Measurements from ENCODE around the gene CYTH2.

The CYTH2 gene, protein sequence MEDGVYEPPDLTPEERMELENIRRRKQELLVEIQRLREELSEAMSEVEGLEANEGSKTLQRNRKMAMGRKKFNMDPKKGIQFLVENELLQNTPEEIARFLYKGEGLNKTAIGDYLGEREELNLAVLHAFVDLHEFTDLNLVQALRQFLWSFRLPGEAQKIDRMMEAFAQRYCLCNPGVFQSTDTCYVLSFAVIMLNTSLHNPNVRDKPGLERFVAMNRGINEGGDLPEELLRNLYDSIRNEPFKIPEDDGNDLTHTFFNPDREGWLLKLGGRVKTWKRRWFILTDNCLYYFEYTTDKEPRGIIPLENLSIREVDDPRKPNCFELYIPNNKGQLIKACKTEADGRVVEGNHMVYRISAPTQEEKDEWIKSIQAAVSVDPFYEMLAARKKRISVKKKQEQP

DNA sequence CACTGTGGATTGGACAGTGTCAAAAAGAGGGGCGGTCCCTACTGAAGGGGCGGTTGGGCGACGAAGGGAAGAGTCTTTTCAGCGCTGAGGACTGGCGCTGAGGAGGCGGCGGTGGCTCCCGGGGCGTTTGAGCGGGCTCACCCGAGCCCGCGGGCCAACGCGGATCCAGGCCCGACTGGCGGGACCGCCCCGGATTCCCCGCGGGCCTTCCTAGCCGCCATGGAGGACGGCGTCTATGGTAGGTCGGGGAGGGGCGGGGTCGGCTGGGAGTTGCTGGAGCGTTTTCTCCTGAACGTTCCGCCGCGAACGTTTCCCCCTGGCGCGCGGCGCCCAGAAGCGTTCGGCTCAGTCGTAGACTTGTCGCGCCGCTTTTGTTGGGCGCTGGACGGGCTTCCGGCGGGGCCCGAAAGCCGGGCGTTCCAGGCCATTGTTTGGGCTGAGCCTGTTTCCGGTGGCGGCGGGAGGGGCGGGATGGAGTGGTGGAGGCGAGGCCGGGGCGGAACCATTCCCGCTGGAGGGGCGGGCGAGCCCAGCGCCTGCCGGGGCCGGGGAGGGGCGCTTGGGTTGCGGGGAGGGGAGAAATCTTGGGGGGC lies at the start of gene CYTH2:
Gene CYTH2 (plus strand): TSS at position 81 of the 593 bp plus-strand sequence. CDS start 139 bp downstream, at position 220.
- DNase-seq (ENCODE audit: low spot score), result peak; percentile 66

DNA sequence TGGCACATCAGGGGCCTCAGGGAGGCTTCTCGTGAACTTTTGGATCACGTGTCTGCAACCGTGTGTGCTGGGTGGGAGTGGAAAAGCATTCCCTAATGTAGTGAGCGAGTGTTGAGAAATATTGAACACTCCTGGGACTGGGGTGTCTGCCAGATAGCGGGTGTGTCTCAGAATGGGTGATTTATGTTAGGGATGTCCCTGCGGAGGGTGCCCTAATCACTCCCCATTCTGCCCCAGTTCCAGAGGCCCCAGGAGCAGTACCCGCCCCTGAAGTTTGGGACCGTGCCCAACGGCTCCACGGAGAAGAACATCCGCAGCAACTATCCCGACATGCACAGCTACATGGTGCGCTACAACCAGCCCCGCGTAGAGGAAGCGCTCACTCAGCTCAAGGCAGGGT lies 47.6 kb upstream of the CYTH2 start:
- DNase-seq (ENCODE audit: low spot score), result no peak

DNA sequence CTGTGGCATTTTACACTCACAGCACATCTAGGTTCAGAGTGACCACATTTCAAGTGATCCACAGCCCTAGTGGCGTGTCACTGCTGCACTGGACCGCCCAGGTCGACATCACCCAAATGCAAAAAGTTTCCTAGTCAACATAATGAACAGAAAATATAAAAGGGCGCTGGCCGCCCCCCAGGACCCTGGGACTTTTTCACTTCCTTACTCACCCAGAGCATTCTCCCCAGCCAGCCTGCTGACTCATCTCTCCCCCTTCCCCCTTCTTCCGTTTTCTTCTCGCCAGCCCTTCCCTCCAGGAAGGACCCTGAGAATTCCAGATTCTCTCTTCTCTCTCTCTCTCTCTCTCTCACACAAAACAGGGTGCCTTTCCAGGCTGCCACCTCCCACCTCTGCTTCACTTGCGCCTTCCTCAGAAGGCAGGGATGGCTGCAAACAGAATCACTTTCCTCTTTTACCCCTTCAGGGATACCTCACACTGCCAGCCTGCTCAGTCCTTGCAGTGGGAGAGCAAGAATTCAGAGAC lies 44.4 kb upstream of the CYTH2 start:
- DNase-seq (ENCODE audit: low spot score), result no peak

DNA sequence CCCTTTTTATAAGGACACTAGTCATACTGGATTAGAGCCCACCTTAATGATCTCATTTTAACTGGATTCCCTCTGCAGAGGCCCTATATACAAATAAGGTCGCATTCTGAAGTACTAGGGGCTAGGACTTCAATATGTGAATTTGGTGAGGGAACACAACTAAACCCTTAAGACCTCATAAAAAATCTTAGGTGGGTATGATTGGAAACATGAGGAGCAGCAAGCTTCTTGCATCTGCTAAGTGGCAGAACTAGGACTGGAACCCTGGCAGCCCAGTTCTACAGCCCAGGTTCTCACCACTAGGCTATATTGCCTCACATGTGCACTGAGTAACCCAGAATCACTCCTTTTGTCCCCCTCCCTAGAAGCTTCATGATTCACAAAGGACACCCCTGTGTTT lies 40.5 kb upstream of the CYTH2 start:
- DNase-seq (ENCODE audit: low spot score), result no peak

DNA sequence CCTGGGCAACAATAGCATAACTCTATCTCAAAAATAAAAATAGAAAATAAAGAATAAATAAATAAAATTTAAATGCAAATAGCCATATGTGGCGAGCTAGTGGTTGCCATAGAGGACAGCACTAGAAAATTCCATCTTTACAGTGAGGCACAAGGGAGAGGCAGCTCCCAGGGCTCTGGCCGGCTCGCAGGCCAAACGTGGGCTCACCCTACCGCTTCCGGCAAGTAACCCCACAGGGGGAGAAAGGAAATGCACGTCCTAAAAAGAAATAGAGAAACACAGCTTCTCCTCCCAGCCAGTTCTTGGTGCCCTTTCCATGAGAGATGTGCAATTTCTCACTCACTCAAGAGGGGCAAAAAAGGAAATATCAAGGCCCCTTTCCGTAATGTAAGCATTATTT lies 35.8 kb upstream of the CYTH2 start:
- no peak for DNase-seq (ENCODE audit: low spot score)

DNA sequence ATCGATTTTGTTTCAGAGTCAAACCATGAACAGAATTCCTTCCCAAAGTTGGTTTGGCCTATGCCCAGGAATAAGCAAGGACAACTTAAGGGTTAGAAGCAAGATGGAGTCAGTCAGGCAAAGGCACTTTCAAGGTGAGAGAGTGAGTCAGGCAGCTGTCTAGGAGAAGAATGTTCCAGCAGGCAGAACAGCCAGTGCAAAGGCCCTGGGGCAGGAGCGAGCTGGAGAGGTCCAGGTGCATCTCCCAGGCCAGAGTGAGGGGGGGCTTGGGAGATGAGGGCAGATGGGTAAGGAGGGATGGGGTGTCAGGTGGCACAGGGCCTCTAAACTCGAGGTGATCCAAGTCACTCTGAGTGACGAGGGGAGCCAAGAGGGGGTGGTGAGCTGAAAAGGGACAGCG lies 32.6 kb upstream of the CYTH2 start:
- no peak for DNase-seq (ENCODE audit: low spot score)

DNA sequence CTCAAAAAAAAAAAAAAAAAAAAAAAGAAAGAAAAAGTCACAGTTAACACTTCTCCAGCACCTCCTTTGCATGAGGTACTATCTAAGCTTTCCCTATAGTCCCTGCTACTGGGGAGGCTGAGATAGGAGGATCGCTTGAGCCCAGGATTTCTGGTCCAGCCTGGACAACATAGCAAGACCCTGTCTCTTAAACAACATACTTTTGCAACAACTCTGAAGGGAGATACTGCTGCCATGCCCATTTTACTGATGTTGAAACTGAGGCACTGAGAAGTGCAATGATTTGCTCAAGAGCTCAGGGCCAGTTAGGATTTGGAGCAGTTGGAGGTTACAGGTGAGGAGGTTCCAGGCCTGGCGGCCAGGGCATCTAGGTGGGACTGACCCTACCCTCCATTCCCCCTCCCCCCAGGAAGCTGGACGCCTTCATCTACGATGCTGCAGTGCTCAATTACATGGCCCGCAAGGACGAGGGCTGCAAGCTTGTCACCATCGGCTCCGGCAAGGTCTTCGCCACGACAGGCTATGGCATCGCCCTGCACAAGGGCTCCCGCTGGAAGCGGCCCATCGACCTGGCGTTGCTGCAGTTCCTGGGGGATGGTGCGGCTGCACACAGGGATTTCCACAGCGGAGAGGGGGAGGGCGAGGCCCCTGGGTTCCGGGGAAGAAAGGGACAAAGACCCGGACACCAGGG lies 27.7 kb upstream of the CYTH2 start:
- DNase-seq (ENCODE audit: low spot score), result no peak

DNA sequence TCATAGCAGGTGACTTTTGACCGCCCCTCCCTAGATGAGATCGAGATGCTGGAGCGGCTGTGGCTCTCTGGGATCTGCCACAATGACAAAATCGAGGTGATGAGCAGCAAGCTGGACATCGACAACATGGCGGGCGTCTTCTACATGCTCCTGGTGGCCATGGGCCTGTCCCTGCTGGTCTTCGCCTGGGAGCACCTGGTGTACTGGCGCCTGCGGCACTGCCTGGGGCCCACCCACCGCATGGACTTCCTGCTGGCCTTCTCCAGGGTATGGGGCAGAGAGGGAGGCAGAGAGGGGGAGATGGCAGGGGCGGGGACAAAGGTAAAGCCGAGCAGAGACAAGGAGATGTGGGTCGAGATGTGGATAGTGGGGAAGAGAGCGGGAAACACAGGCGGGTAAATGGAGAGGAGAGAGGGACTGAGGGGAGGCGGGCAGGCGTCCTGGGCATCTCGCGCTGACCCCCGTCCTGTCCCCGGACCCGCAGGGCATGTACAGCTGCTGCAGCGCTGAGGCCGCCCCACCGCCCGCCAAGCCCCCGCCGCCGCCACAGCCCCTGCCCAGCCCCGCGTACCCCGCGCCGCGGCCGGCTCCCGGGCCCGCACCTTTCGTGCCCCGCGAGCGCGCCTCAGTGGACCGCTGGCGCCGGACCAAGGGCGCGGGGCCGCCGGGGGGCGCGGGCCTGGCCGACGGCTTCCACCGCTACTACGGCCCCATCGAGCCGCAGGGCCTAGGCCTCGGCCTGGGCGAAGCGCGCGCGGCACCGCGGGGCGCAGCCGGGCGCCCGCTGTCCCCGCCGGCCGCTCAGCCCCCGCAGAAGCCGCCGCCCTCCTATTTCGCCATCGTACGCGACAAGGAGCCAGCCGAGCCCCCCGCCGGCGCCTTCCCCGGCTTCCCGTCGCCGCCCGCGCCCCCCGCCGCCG lies 26.8 kb upstream of the CYTH2 start:
- DNase-seq (ENCODE audit: low spot score), result no peak

DNA sequence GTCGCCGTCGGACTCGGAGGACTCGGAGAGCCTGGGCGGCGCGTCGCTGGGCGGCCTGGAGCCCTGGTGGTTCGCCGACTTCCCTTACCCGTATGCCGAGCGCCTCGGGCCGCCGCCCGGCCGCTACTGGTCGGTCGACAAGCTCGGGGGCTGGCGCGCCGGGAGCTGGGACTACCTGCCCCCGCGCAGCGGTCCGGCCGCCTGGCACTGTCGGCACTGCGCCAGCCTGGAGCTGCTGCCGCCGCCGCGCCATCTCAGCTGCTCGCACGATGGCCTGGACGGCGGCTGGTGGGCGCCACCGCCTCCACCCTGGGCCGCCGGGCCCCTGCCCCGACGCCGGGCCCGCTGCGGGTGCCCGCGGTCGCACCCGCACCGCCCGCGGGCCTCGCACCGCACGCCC lies 25.9 kb upstream of the CYTH2 start:
- no peak for DNase-seq (ENCODE audit: low spot score)

DNA sequence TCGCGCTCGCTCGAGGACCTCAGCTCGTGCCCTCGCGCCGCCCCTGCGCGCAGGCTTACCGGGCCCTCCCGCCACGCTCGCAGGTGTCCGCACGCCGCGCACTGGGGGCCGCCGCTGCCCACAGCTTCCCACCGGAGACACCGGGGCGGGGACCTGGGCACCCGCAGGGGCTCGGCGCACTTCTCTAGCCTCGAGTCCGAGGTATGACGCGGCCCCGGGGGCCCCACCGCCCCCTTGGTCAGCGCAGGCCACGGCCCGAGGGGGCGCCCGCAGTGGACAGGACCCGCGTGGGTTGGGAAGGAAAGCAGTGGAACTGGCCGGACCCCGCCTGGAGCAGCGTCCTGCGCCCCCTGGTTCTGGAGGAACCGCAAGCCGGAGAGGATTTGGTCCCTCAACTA lies 25.4 kb upstream of the CYTH2 start:
- DNase-seq (ENCODE audit: low spot score), result no peak

DNA sequence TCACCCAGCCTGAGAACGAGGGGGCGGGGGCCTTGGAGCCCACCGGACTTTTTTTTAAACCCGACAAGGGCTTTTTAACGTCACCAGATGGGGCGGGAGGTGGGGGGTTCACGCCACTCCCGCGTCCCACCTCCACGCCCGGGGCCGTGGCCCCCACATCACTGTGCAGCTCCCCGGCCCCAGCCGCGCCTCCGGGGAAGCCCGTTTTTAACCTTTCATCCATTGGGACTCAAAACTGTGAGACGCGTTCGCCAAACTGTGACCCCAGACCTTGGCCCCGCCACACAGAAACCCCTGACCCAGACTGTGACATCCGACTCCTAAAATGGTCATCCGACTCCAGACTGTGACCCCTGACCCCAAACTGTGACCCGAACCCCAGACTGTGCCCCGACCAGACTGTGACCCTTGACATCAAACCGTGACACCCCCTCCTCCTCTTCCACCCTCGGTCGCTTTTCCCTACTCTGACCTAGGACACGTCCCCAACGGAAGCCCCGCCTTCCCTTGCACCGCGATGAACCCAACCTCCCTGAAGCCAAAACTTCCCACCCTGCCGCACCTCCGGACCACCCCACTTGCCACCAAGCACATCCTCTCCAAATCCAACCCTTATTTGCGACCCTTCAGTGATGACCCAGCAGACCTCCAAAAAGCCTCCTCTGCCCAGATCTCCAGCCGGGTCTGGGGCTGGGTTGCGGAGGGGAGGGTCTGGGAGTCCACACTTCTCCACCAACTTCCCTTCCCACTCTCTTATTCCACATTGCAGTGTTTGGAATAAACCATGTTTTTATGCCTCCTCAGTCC lies 24.8 kb upstream of the CYTH2 start:
- no peak for DNase-seq (ENCODE audit: low spot score)

DNA sequence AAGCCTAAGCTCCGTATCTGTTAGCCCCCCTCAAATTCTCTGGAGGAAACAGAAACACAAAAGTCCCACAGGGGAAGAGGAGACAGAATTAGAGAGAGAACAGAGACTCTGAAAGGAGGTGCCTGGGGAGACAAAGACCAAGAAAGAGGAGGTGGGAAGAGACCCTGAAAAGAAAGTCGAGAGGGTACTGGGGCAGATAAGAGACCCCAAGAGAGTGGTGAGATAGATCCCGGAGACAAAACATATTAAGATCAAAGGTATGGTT lies 24.3 kb upstream of the CYTH2 start:
- no peak for DNase-seq (ENCODE audit: low spot score)

DNA sequence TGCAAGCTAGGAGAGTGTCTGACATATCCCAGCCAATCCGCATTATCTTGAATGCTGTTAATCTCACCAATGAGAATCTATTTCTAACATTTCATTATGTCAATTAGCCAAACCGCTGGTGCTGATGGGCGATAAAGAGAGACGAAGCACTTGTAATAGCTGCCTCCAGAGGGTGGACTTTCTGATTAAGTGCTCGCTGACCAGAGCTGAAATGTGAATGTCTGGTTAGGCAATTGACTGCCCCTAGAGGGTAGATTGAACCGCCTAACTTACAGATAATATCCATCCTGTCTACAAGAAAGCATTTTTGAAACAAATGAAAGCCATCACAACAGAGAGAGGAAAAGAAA lies 23.9 kb upstream of the CYTH2 start:
- DNase-seq (ENCODE audit: low spot score), result no peak

DNA sequence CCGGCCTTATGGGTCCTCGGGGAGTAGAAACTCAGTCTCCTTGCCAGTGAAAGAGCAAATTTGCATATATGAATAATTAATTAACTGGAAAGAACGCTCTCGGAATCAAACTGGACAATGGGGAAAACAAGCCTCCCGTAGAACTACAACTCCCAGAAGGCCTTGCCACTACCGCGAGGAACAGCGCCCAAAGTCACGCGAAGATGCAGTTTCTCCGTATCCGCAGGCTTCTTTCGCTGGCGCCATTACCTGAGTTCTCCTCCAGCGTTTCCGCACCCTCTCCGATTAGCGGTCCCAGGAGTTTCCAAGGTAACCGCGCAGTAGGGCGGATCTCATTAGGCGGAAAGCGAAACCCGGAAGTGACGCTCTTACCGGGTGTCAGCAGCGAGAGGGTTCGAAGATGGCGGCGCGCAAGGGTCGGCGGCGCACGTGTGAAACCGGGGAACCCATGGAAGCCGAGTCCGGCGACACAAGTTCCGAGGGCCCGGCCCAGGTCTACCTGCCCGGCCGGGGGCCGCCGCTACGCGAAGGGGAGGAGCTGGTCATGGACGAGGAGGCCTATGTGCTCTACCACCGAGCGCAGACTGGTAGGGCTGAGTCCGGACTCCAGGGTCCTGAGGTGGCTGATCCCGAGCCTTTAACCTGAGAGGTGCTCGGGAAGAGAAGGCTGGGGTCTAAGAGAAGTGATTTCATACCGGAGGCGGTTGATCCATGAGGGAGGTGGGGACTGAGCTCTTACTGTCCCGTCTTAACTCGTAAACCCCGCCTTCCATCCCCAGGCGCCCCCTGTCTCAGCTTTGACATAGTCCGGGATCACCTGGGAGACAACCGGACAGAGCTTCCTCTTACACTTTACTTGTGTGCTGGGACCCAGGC lies 23.3 kb upstream of the CYTH2 start, which contains the start of gene GRWD1:
Gene GRWD1 (plus strand): TSS at position 378 of the 876 bp plus-strand sequence. CDS start 23 bp downstream, at position 401.
- DNase-seq (ENCODE audit: low spot score), result peak; percentile 99

DNA sequence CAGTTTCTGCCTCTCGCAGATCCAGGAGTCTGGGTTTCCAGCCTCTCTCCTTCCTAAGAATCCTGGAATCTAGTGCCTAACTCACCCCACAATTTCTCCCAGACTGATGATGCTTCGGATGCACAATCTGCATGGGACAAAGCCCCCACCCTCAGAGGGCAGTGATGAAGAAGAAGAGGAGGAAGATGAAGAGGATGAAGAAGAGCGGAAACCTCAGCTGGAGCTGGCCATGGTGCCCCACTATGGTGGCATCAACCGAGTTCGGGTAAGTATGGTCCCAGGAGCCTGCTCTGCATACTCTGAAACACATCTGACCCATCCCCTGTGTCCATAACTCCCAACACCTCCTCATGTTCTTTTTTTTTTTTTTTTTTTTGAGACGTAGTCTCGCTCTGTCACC lies 22.6 kb upstream of the CYTH2 start:
- DNase-seq (ENCODE audit: low spot score), result no peak

DNA sequence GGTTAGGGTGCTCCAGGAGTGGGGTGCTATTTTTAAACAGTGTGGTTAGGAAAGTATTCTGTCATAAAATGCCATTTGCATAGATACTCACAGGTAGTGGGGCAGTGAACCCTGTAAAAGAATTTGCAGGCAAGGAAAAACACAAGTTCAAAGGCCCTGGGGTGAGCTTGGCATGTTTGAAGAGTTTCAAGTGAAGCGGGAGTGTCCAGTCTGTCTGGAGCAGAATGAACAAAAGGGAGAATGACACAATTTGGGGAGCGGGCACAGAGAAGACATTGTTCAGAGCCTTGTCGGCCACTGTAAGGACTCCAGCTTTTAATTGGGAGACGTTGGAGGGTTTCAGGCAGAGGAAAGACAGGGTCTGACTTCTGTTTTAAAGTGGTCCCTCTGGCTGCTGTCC lies 20.6 kb upstream of the CYTH2 start:
- DNase-seq (ENCODE audit: low spot score), result no peak

DNA sequence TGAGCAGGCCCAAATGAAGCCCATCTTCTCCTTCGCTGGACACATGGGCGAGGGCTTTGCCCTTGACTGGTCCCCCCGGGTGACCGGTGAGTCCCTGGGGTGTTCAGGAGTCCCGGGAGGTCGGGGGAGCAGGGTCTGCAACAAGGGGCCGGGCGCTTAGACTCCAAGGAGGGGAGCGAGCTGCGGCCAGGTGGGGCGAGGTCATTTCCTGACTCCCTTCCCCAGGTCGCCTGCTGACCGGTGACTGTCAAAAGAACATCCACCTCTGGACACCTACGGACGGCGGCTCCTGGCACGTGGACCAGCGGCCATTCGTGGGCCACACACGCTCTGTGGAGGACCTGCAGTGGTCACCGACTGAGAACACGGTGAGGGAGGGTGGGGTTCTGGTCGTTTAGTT lies 18.7 kb upstream of the CYTH2 start:
- DNase-seq (ENCODE audit: low spot score), result no peak

DNA sequence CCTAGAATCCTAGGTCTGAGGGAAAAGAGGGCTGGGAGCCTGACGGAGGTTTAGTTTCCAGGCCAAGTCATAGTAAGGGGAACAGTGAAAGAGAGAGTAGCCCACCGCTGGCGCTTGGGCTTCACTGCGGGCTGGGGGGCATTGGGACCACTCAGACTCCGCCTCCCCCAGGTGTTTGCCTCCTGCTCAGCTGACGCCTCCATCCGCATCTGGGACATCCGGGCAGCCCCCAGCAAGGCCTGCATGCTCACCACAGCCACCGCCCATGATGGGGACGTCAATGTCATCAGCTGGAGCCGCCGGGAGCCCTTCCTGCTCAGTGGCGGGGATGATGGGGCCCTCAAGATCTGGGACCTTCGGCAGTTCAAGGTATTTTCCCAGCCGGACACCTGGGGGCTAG lies 18.3 kb upstream of the CYTH2 start:
- DNase-seq (ENCODE audit: low spot score), result no peak

DNA sequence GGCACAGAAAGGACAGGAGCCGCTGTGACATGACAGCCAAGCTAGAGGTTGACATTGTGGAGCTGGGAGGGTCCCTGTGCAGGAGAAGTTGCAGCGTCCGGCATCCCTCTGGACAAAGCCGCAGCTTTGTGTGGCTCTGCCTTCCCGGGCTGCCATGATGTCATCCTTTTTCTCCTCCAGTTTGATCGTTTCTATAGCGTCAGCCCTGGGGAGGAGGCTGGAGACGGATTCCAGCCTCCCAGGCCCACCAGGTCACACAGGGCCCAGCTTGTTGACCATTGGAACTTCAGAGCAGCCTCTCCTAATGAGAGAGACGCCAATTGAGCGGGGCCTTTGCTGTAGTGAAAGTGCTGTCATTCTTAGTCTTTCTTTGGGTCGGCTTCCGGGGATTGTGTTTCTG lies 17.5 kb upstream of the CYTH2 start:
- DNase-seq (ENCODE audit: low spot score), result no peak

All from cerebellar cortex (tissue), 1 donor.